Endothelial cell of umbilical vein (primary cell): Measurements from ENCODE around the gene TTC29. TPM values are rescaled to one million over a fixed set of nuclear protein-coding genes. Genes with fewer than 3 reads are reported as not detected.

Source experiments
- BruUV-seq: library from RNA; stranded (reverse); fragments of 400-500 nt; replicated peaks from 2 replicates; lab custom pipeline; 2021; lab: Mats Ljungman, UMichigan
- CTCF ChIA-PET: fragments of 300-600, 350-600 bp; sonication (Branson Sonifier 250); formaldehyde crosslinking; loops from one replicate; lab custom pipeline; 2021; ENCODE audit warnings: antibody characterized with exemption, inconsistent platforms; lab: Charles Lee
- POLR2A ChIA-PET: fragments of 300-600, 350-600 bp; sonication (Branson Sonifier 250); formaldehyde crosslinking; loops from one replicate; lab custom pipeline; 2021; ENCODE audit warnings: antibody characterized with exemption, inconsistent platforms; lab: Charles Lee
- DNase-seq: peaks from one replicate; pipeline ENCODE4 v3.0.0-alpha.2; 2011; ENCODE audit warnings: low read depth, low spot score
- FAIRE-seq: peaks from 2 replicates; lab custom pipeline; 2011; peaks lifted over from hg19 to GRCh38; lab: Jason Lieb, UNC
- H2AFZ ChIP-seq: 2 replicates; pipeline ENCODE4 v1.6.0; 2012; ENCODE audit warnings: low read depth, low read length, control low read depth, inconsistent platforms
- H3K27ac ChIP-seq: 2 replicates; pipeline ENCODE4 v1.5.1; 2011; ENCODE audit warnings: low read depth, mild to moderate bottlenecking, control low read depth, low read length, moderate library complexity; ENCODE audit not compliant: insufficient read depth
- H3K27me3 ChIP-seq, 2 experiments: 2 replicates each; pipeline versions ENCODE4 v1.6.0 to v1.6.1; 2011; ENCODE audit warnings: low read length in 2 of 2, mixed read lengths in 1 of 2; ENCODE audit not compliant: control insufficient read depth in 2 of 2, insufficient read depth in 2 of 2
- H3K36me3 ChIP-seq, 2 experiments: 2 replicates in 1 of 2; 3 replicates in 1 of 2; pipeline ENCODE4 v1.5.1; 2011; ENCODE audit warnings: low read length in 2 of 2, mild to moderate bottlenecking in 1 of 2, moderate library complexity in 1 of 2; ENCODE audit not compliant: control insufficient read depth in 2 of 2, insufficient read depth in 2 of 2; ENCODE audit errors: extremely low read depth in 1 of 2
- H3K4me1 ChIP-seq: 3 replicates; pipeline ENCODE4 v1.5.1; 2011; ENCODE audit warnings: mild to moderate bottlenecking, low read length; ENCODE audit not compliant: control insufficient read depth, insufficient read depth; ENCODE audit errors: extremely low read depth
- H3K4me2 ChIP-seq: 2 replicates; pipeline ENCODE4 v1.6.1; 2011; ENCODE audit warnings: low read length, control low read depth, mixed read lengths; ENCODE audit not compliant: insufficient read depth
- H3K4me3 ChIP-seq, 3 experiments: fragments of 200-600 bp in 1 of 3; sonication (generic), shearing (Covaris generic) in 1 of 3; replicated peaks in 1 of 3; 2 replicates each; pipeline ENCODE4 v1.5.1; 2011 to 2016; ENCODE audit warnings: control low read depth in 3 of 3, low read length in 3 of 3, mild to moderate bottlenecking in 2 of 3, inconsistent platforms in 1 of 3, low read depth in 1 of 3, moderate library complexity in 1 of 3; ENCODE audit not compliant: insufficient read depth in 1 of 3
- H3K79me2 ChIP-seq: 2 replicates; pipeline ENCODE4 v1.6.0; 2012; ENCODE audit warnings: low read length, inconsistent platforms; ENCODE audit not compliant: control insufficient read depth, insufficient read depth
- H3K9ac ChIP-seq: replicated peaks from 2 replicates; pipeline ENCODE3; 2011; ENCODE audit warnings: low read length, control low read depth; ENCODE audit not compliant: insufficient read depth; ENCODE audit errors: extremely low read depth
- H3K9me1 ChIP-seq: replicated peaks from 3 replicates; pipeline ENCODE4 v1.6.0; 2011; ENCODE audit warnings: mild to moderate bottlenecking, low read length; ENCODE audit not compliant: control insufficient read depth, insufficient read depth; ENCODE audit errors: extremely low read depth
- H3K9me3 ChIP-seq: replicated peaks from 2 replicates; pipeline ENCODE4 v1.5.1; 2012; ENCODE audit warnings: low read length, inconsistent platforms; ENCODE audit not compliant: control insufficient read depth, insufficient read depth
- H4K20me1 ChIP-seq: replicated peaks from 2 replicates; pipeline ENCODE3; 2011; ENCODE audit warnings: mild to moderate bottlenecking, low read length; ENCODE audit not compliant: control insufficient read depth, insufficient read depth; ENCODE audit errors: extremely low read depth
- EZH2 ChIP-seq: IDR thresholded peaks from 2 replicates; pipeline ENCODE4 v1.6.1; 2012; ENCODE audit warnings: borderline replicate concordance, low read depth, mild to moderate bottlenecking, moderate library complexity, low read length, inconsistent platforms; ENCODE audit not compliant: severe bottlenecking
- FOS ChIP-seq: IDR thresholded peaks from 2 replicates; pipeline ENCODE4 v1.6.1; 2011; ENCODE audit warnings: mild to moderate bottlenecking, low read length, moderate library complexity, borderline replicate concordance; ENCODE audit not compliant: insufficient read depth
- GATA2 ChIP-seq: IDR thresholded peaks from 2 replicates; pipeline ENCODE4 v1.7.0; 2011; ENCODE audit warnings: low read depth, mild to moderate bottlenecking, moderate library complexity, mixed read lengths, low read length; ENCODE audit not compliant: insufficient read length, insufficient read depth
- JUN ChIP-seq: IDR thresholded peaks from 2 replicates; pipeline ENCODE4 v1.6.1; 2011; ENCODE audit warnings: borderline replicate concordance, low read depth; ENCODE audit not compliant: insufficient read length, insufficient read depth
- MYC ChIP-seq: IDR thresholded peaks from one replicate; pipeline ENCODE4 v1.6.1; 2011; ENCODE audit warnings: mild to moderate bottlenecking, low read depth, low read length
- POLR2A ChIP-seq: IDR thresholded peaks from 2 replicates; pipeline ENCODE4 v1.6.1; 2012; ENCODE audit warnings: low read depth, mild to moderate bottlenecking, control low read depth, low read length
- POLR2AphosphoS5 ChIP-seq: IDR thresholded peaks from 2 replicates; pipeline ENCODE4 v1.6.1; 2012; ENCODE audit warnings: low read depth, mild to moderate bottlenecking, control low read depth, low read length, moderate library complexity; ENCODE audit not compliant: insufficient read depth
- dilution Hi-C: fragments of 300-500 bp; cut with MboI; formaldehyde crosslinking; loops from one replicate; pipeline ENCODE4 v1.15.0; 2019; ENCODE audit warnings: low sequenced_read_pairs; ENCODE audit not compliant: extremely low pct_ligation_motif_present
- intact Hi-C: fragments of 100-400 bp; cut with micrococcal nuclease; formaldehyde crosslinking; loops from one replicate; pipeline ENCODE4 v1.10.0; 2022
- polyA plus RNA-seq, 4 experiments: library from polyadenylated mRNA; depleted of rRNA in 3 of 4; stranded (reverse) in 3 of 4; unstranded in 1 of 4; fragments of >200 nt; gene quantifications; 2 replicates each; pipeline versions ENCODE4 v1.2.1 to v1.2.3, GENCODE V29; 2011 to 2012; ENCODE audit warnings: missing spikeins in 1 of 4
- total RNA-seq: library from RNA; stranded (reverse); gene quantifications from 2 replicates; pipeline ENCODE4 v1.2.3, GENCODE V29; 2021
- TF ChIP-seq, protein P1 (sequence below): IDR thresholded peaks from 2 replicates; pipeline ENCODE4 v1.6.1; 2011; ENCODE audit not compliant: insufficient read depth, insufficient read length
- TF ChIP-seq, protein P2 (sequence below), 2 donors: IDR thresholded peaks; 1 replicate in 1 of 2; 2 replicates in 1 of 2; pipeline ENCODE4 v1.5.1; 2011; ENCODE audit warnings: low read length in 2 of 2, mild to moderate bottlenecking in 2 of 2, moderate library complexity in 2 of 2, control low read depth in 1 of 2, inconsistent platforms in 1 of 2, low read depth in 1 of 2; ENCODE audit not compliant: insufficient read depth in 1 of 2; ENCODE audit errors: extremely low read depth in 1 of 2

TTC29 gene
- total and polyA plus RNA-seq, 2 donors (not counting 3 experiments of a cell fraction or from before 2014, with no cell fraction given), result not detected

DNA sequence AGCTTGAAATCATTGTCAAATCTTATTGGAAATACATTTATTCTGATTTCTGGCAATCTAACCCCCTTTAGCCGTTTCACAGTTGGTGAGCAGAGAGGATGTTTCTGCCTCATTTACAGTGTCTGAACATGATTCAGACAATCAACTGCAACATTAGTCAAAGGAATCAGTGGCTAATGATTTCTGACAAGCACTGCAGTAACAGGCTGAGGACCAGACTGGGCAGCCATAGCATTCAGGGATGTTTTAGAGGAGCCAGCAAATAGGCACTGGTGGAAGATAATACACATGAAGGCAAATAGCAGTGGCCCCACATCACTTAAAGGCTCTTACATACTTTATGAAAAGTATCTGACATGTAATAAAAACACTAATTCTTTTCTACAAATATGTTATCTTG is 102.8 kb downstream of the TTC29 start:
- no peaks in the 10 kb centered on the region for H3K36me3 ChIP-seq
- intact Hi-C loops (no loop called here), dilution Hi-C loops (no loop called here)
- ChIA-PET CTCF (no interaction called here), POLR2A (no interaction called here)
- TF ChIP-seq FOS (no peak), GATA2 (no peak), JUN (no peak), MYC (no peak), POLR2A (no peak), EZH2 (no peak), POLR2AphosphoS5 (no peak)
- TF ChIP-seq, protein P1, sequence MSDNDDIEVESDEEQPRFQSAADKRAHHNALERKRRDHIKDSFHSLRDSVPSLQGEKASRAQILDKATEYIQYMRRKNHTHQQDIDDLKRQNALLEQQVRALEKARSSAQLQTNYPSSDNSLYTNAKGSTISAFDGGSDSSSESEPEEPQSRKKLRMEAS, result no peak
- TF ChIP-seq, protein P2, sequence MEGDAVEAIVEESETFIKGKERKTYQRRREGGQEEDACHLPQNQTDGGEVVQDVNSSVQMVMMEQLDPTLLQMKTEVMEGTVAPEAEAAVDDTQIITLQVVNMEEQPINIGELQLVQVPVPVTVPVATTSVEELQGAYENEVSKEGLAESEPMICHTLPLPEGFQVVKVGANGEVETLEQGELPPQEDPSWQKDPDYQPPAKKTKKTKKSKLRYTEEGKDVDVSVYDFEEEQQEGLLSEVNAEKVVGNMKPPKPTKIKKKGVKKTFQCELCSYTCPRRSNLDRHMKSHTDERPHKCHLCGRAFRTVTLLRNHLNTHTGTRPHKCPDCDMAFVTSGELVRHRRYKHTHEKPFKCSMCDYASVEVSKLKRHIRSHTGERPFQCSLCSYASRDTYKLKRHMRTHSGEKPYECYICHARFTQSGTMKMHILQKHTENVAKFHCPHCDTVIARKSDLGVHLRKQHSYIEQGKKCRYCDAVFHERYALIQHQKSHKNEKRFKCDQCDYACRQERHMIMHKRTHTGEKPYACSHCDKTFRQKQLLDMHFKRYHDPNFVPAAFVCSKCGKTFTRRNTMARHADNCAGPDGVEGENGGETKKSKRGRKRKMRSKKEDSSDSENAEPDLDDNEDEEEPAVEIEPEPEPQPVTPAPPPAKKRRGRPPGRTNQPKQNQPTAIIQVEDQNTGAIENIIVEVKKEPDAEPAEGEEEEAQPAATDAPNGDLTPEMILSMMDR (IDR thresholded peaks at IDR 0.05; ENCODE audit: extremely low read depth in 1 of 2, insufficient read depth in 1 of 2, low read depth in 1 of 2, low read length in 2 of 2), result no peak
- H3K4me1 ChIP-seq, result no peaks in the 10 kb centered on the region
- no peak overlapping the region for H3K4me3 ChIP-seq
- no peak overlapping the region for H3K9ac ChIP-seq
- no peaks in the 10 kb centered on the region for H3K79me2 ChIP-seq
- H3K27me3 ChIP-seq, result no peaks in the 10 kb centered on the region
- H3K4me2 ChIP-seq, result no peak overlapping the region
- H2AFZ ChIP-seq, result no peak overlapping the region
- no peaks in the 10 kb centered on the region for H4K20me1 ChIP-seq
- FAIRE-seq (no peak), DNase-seq (no peak)
- no peaks in the 10 kb centered on the region for H3K9me3 ChIP-seq
- BruUV-seq, result no TSS peak
- H3K27ac ChIP-seq, result no peak overlapping the region
- no peaks in the 10 kb centered on the region for H3K9me1 ChIP-seq
